Esophagus muscularis mucosa (tissue), 4 donors: ENCODE data around the gene ST6GALNAC3.

ENCODE experiments used
- EP300 ChIP-seq: sonication (generic); formaldehyde crosslinking; IDR thresholded peaks from one replicate; pipeline ENCODE4 v1.6.1; 2017; ENCODE audit warnings: antibody characterized with exemption
- POLR2A ChIP-seq: fragments of 450-650 bp; IDR thresholded peaks from one replicate; pipeline ENCODE4 v1.6.1; 2017; ENCODE audit warnings: antibody characterized with exemption, moderate library complexity, mild to moderate bottlenecking, low read depth
- POLR2AphosphoS5 ChIP-seq, 2 donors: sonication (generic); formaldehyde crosslinking; IDR thresholded peaks; one replicate each; pipeline ENCODE4 v1.6.1; 2017; ENCODE audit warnings: antibody characterized with exemption in 2 of 2
- TF ChIP-seq, protein P1 (sequence below), 3 experiments: fragments of 200-600 bp in 2 of 3; fragments of 450-650 bp in 1 of 3; sonication (generic) in 2 of 3; IDR thresholded peaks; one replicate each; pipeline ENCODE4 v1.5.1; 2017 to 2019; ENCODE audit warnings: antibody characterized with exemption in 3 of 3, mild to moderate bottlenecking in 2 of 3, moderate library complexity in 1 of 3

DNA sequence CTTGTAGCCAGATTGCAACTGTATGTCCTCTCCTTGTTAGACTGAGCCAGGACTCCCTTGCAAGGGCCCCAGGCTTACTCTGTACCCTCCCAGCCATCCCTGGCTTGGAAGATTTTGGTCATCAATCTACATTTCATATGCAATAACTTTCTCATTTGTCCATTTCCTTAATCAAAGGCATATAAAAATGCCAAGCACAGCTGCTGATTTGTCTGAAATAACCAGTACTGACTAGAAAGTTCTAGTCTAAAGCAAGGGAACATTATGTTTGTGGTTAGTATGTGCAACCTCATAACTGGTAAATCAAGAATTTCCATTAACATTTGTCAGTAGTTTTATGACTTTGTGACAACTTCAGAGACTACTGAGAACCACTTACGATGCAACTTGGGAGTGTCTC is 370.2 kb downstream of the ST6GALNAC3 start:
- TF ChIP-seq, protein P1, sequence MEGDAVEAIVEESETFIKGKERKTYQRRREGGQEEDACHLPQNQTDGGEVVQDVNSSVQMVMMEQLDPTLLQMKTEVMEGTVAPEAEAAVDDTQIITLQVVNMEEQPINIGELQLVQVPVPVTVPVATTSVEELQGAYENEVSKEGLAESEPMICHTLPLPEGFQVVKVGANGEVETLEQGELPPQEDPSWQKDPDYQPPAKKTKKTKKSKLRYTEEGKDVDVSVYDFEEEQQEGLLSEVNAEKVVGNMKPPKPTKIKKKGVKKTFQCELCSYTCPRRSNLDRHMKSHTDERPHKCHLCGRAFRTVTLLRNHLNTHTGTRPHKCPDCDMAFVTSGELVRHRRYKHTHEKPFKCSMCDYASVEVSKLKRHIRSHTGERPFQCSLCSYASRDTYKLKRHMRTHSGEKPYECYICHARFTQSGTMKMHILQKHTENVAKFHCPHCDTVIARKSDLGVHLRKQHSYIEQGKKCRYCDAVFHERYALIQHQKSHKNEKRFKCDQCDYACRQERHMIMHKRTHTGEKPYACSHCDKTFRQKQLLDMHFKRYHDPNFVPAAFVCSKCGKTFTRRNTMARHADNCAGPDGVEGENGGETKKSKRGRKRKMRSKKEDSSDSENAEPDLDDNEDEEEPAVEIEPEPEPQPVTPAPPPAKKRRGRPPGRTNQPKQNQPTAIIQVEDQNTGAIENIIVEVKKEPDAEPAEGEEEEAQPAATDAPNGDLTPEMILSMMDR (IDR thresholded peaks at IDR 0.05) = no peak
- TF ChIP-seq POLR2A (no peak), EP300 (no peak), POLR2AphosphoS5 (IDR thresholded peaks at IDR 0.05) (no peak)
